Measurements from ENCODE around the gene PRUNE2. TPM values are rescaled to one million over a fixed set of nuclear protein-coding genes. Genes with fewer than 3 reads are reported as not detected.

PRUNE2 gene
- total RNA-seq, 2 experiments from 2014 or later: 0.38 to 0.44 TPM

DNA sequence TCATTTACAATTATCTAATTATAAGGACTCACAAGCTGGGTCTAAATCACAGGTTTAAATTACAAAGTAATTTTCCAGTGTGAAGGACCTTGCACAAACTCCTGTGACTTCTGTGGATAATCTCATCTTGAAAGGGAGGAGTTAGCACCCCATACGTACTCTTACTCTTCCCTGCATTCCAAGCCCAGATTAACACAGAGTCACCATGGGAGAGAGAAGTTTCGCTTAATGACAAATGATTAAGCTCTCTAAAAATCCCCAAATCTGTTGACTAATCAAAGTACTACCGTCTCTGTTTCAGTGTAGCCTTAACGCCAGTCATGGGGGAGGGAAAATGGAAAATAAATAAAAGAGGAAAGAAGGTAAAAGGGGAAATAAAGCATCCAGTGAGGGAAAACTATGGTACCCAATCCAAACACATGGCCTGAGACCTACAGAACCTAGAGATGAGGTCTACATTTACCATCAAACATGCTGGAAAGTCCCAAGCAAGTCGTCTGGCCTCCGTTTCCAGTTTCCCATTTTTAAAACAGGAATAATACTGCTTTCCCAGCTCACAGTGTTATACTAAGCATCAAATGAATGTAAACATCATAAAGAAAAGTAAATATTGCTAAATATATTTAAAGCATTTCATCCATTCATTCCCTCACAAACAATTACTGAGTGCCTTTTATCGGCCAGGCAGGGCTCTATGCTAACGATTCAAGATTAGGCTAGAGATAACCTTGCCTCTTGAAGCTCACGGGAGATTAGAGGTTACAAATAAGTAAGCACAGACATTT is 78.4 kb downstream of the PRUNE2 start:
- Histone ChIP-seq H4K20me1 (ENCODE audit: insufficient read depth, low read length) (no peaks in the 10 kb centered on the region), H3K9me2 (ENCODE audit: insufficient read depth, low read length) (no peaks in the 10 kb centered on the region), H3K79me2 (ENCODE audit: insufficient read depth, low read depth, low read length) (no peaks in the 10 kb centered on the region), H3K36me3 (ENCODE audit: insufficient read depth, low read length) (no peaks in the 10 kb centered on the region), H2AFZ (ENCODE audit: low read length) (no peak overlapping the region), H3K9me3 (ENCODE audit: low read length) (no peaks in the 10 kb centered on the region), H3K4me1 (ENCODE audit: insufficient read depth, low read length, poor library complexity, severe bottlenecking) (no peaks in the 10 kb centered on the region), H3K4me2 (ENCODE audit: low read length) (no peak overlapping the region), H3K4me3 (ENCODE audit: low read depth, low read length, poor library complexity, severe bottlenecking) (no peak overlapping the region), H3K27ac (ENCODE audit: low read depth, low read length, poor library complexity, severe bottlenecking) (no peak overlapping the region)
- intact Hi-C loops (cut with micrococcal nuclease; ENCODE audit: unreplicated experiment): no loop called here
- CTCF ChIA-PET (ENCODE audit: unreplicated experiment): no interaction called here
- DNase-seq (ENCODE audit: low spot score): no peak
- BruUV-seq (replicated peaks): no TSS peak
- TF ChIP-seq, protein P1, sequence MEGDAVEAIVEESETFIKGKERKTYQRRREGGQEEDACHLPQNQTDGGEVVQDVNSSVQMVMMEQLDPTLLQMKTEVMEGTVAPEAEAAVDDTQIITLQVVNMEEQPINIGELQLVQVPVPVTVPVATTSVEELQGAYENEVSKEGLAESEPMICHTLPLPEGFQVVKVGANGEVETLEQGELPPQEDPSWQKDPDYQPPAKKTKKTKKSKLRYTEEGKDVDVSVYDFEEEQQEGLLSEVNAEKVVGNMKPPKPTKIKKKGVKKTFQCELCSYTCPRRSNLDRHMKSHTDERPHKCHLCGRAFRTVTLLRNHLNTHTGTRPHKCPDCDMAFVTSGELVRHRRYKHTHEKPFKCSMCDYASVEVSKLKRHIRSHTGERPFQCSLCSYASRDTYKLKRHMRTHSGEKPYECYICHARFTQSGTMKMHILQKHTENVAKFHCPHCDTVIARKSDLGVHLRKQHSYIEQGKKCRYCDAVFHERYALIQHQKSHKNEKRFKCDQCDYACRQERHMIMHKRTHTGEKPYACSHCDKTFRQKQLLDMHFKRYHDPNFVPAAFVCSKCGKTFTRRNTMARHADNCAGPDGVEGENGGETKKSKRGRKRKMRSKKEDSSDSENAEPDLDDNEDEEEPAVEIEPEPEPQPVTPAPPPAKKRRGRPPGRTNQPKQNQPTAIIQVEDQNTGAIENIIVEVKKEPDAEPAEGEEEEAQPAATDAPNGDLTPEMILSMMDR (conservative IDR thresholded peaks at IDR 0.05; ENCODE audit: low read length): no peak
- POLR2A ChIA-PET: interaction anchor here (0.5 kb wide), 1 partner anchor 1040 kb away, joined by 6 read pairs; no protein-coding TSS in a partner anchor

DNA sequence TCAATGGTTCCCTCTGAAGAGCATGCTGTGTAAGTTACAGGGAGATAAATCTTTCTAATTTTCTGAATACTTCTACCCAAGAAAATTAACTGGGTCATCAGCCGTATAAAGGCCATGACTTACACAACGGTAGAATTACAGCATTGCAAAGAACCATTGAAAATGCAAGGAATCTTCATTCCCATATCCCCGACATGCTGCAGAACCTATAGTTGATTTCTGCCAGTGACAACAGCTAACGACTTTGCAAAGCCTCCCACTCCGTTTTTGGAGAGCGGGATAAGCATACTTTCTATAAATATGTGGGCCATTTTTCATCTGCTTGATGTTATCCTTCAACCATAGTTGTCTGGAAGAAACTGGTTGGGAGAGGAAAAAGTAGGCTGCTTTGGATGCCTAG is 85.5 kb downstream of the PRUNE2 start:
- Histone ChIP-seq H3K9me3 (ENCODE audit: low read length) (no peaks in the 10 kb centered on the region), H3K9me2 (ENCODE audit: insufficient read depth, low read length) (no peaks in the 10 kb centered on the region), H3K4me2 (ENCODE audit: low read length) (no peak overlapping the region), H2AFZ (ENCODE audit: low read length) (no peak overlapping the region), H4K20me1 (ENCODE audit: insufficient read depth, low read length) (no peaks in the 10 kb centered on the region), H3K79me2 (ENCODE audit: insufficient read depth, low read depth, low read length) (no peaks in the 10 kb centered on the region), H3K4me3 (ENCODE audit: low read depth, low read length, poor library complexity, severe bottlenecking) (no peak overlapping the region), H3K36me3 (ENCODE audit: insufficient read depth, low read length) (no peaks in the 10 kb centered on the region), H3K27ac (ENCODE audit: low read depth, low read length, poor library complexity, severe bottlenecking) (no peak overlapping the region), H3K4me1 (ENCODE audit: insufficient read depth, low read length, poor library complexity, severe bottlenecking) (no peaks in the 10 kb centered on the region)
- intact Hi-C loops (cut with micrococcal nuclease; ENCODE audit: unreplicated experiment): no loop called here
- TF ChIP-seq, protein P1 (conservative IDR thresholded peaks at IDR 0.05; ENCODE audit: low read length): no peak
- TF ChIP-seq EZH2phosphoT487 (IDR thresholded peaks at IDR 0.05; ENCODE audit: borderline replicate concordance, low read depth, low read length): no peak
- DNase-seq (ENCODE audit: low spot score): no peak
- no TSS peak for BruUV-seq (replicated peaks)
- POLR2A ChIA-PET: interaction anchor here (0.6 kb wide), 1 partner anchor 44 kb away, joined by 3 read pairs; no protein-coding TSS in a partner anchor
- CTCF ChIA-PET (ENCODE audit: unreplicated experiment): no interaction called here

DNA sequence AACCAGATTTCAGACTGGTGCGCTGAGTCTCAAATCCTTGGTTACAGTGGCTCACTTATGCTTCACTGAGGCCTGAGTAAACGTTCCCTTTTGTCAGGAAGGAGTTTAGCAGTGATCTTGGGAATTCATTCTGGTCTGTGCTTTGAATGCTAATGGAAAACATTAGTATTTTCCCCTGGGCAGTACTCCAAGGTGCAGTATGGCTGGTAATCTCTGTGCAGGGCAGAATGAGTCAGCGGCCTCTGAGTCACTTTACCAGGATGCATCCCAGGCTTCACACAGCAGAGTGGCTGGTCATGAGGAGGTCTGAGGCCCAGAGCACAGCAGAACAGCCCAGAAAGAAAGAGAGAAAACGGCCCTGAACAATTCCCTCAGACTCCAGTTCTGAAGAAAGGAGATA is 87.6 kb downstream of the PRUNE2 start:
- no peak for DNase-seq (ENCODE audit: low spot score)
- TF ChIP-seq, protein P1 (conservative IDR thresholded peaks at IDR 0.05; ENCODE audit: low read length): no peak
- TF ChIP-seq EZH2phosphoT487 (IDR thresholded peaks at IDR 0.05; ENCODE audit: borderline replicate concordance, low read depth, low read length): no peak
- Histone ChIP-seq H3K79me2 (ENCODE audit: insufficient read depth, low read depth, low read length) (no peaks in the 10 kb centered on the region), H3K4me2 (ENCODE audit: low read length) (no peak overlapping the region), H3K9me3 (ENCODE audit: low read length) (no peaks in the 10 kb centered on the region), H3K9me2 (ENCODE audit: insufficient read depth, low read length) (no peaks in the 10 kb centered on the region), H3K36me3 (ENCODE audit: insufficient read depth, low read length) (no peaks in the 10 kb centered on the region), H3K27ac (ENCODE audit: low read depth, low read length, poor library complexity, severe bottlenecking) (no peak overlapping the region), H3K4me3 (ENCODE audit: low read depth, low read length, poor library complexity, severe bottlenecking) (no peak overlapping the region), H4K20me1 (ENCODE audit: insufficient read depth, low read length) (no peaks in the 10 kb centered on the region), H3K4me1 (ENCODE audit: insufficient read depth, low read length, poor library complexity, severe bottlenecking) (no peaks in the 10 kb centered on the region), H2AFZ (ENCODE audit: low read length) (no peak overlapping the region)
- ChIA-PET POLR2A (no interaction called here), CTCF (ENCODE audit: unreplicated experiment) (no interaction called here)
- no TSS peak for BruUV-seq (replicated peaks)
- intact Hi-C loops (cut with micrococcal nuclease; ENCODE audit: unreplicated experiment): no loop called here

Measured in OCI-LY7 (cell line).